Endothelial cell of umbilical vein (primary cell): ENCODE measurements around the gene SLIRP. TPM values are rescaled to one million over a fixed set of nuclear protein-coding genes. Genes with fewer than 3 reads are reported as not detected.

Experiments used
- BruUV-seq: library from RNA; stranded (reverse); fragments of 400-500 nt; replicated peaks from 2 replicates; lab custom pipeline; 2021; lab: Mats Ljungman, UMichigan
- CTCF ChIA-PET: fragments of 300-600, 350-600 bp; sonication (Branson Sonifier 250); formaldehyde crosslinking; loops from one replicate; lab custom pipeline; 2021; ENCODE audit warnings: antibody characterized with exemption, inconsistent platforms; lab: Charles Lee
- POLR2A ChIA-PET: fragments of 300-600, 350-600 bp; sonication (Branson Sonifier 250); formaldehyde crosslinking; loops from one replicate; lab custom pipeline; 2021; ENCODE audit warnings: antibody characterized with exemption, inconsistent platforms; lab: Charles Lee
- DNase-seq: peaks from one replicate; pipeline ENCODE4 v3.0.0-alpha.2; 2011; ENCODE audit warnings: low read depth, low spot score
- FAIRE-seq: peaks from 2 replicates; lab custom pipeline; 2011; peaks lifted over from hg19 to GRCh38; lab: Jason Lieb, UNC
- H2AFZ ChIP-seq: 2 replicates; pipeline ENCODE4 v1.6.0; 2012; ENCODE audit warnings: low read depth, low read length, control low read depth, inconsistent platforms
- H3K27ac ChIP-seq: 2 replicates; pipeline ENCODE4 v1.5.1; 2011; ENCODE audit warnings: low read depth, mild to moderate bottlenecking, control low read depth, low read length, moderate library complexity; ENCODE audit not compliant: insufficient read depth
- H3K27me3 ChIP-seq, 2 experiments: 2 replicates each; pipeline versions ENCODE4 v1.6.0 to v1.6.1; 2011; ENCODE audit warnings: low read length in 2 of 2, mixed read lengths in 1 of 2; ENCODE audit not compliant: control insufficient read depth in 2 of 2, insufficient read depth in 2 of 2
- H3K36me3 ChIP-seq, 2 experiments: 2 replicates in 1 of 2; 3 replicates in 1 of 2; pipeline ENCODE4 v1.5.1; 2011; ENCODE audit warnings: low read length in 2 of 2, mild to moderate bottlenecking in 1 of 2, moderate library complexity in 1 of 2; ENCODE audit not compliant: control insufficient read depth in 2 of 2, insufficient read depth in 2 of 2; ENCODE audit errors: extremely low read depth in 1 of 2
- H3K4me1 ChIP-seq: 3 replicates; pipeline ENCODE4 v1.5.1; 2011; ENCODE audit warnings: mild to moderate bottlenecking, low read length; ENCODE audit not compliant: control insufficient read depth, insufficient read depth; ENCODE audit errors: extremely low read depth
- H3K4me2 ChIP-seq: 2 replicates; pipeline ENCODE4 v1.6.1; 2011; ENCODE audit warnings: low read length, control low read depth, mixed read lengths; ENCODE audit not compliant: insufficient read depth
- H3K4me3 ChIP-seq, 3 experiments: fragments of 200-600 bp in 1 of 3; sonication (generic), shearing (Covaris generic) in 1 of 3; replicated peaks in 1 of 3; 2 replicates each; pipeline ENCODE4 v1.5.1; 2011 to 2016; ENCODE audit warnings: control low read depth in 3 of 3, low read length in 3 of 3, mild to moderate bottlenecking in 2 of 3, inconsistent platforms in 1 of 3, low read depth in 1 of 3, moderate library complexity in 1 of 3; ENCODE audit not compliant: insufficient read depth in 1 of 3
- H3K79me2 ChIP-seq: 2 replicates; pipeline ENCODE4 v1.6.0; 2012; ENCODE audit warnings: low read length, inconsistent platforms; ENCODE audit not compliant: control insufficient read depth, insufficient read depth
- H3K9ac ChIP-seq: replicated peaks from 2 replicates; pipeline ENCODE3; 2011; ENCODE audit warnings: low read length, control low read depth; ENCODE audit not compliant: insufficient read depth; ENCODE audit errors: extremely low read depth
- H3K9me1 ChIP-seq: replicated peaks from 3 replicates; pipeline ENCODE4 v1.6.0; 2011; ENCODE audit warnings: mild to moderate bottlenecking, low read length; ENCODE audit not compliant: control insufficient read depth, insufficient read depth; ENCODE audit errors: extremely low read depth
- H3K9me3 ChIP-seq: replicated peaks from 2 replicates; pipeline ENCODE4 v1.5.1; 2012; ENCODE audit warnings: low read length, inconsistent platforms; ENCODE audit not compliant: control insufficient read depth, insufficient read depth
- H4K20me1 ChIP-seq: replicated peaks from 2 replicates; pipeline ENCODE3; 2011; ENCODE audit warnings: mild to moderate bottlenecking, low read length; ENCODE audit not compliant: control insufficient read depth, insufficient read depth; ENCODE audit errors: extremely low read depth
- CTCF ChIP-seq, 2 donors: IDR thresholded peaks; 1 replicate in 1 of 2; 2 replicates in 1 of 2; pipeline ENCODE4 v1.5.1; 2011; ENCODE audit warnings: low read length in 2 of 2, mild to moderate bottlenecking in 2 of 2, moderate library complexity in 2 of 2, control low read depth in 1 of 2, inconsistent platforms in 1 of 2, low read depth in 1 of 2; ENCODE audit not compliant: insufficient read depth in 1 of 2; ENCODE audit errors: extremely low read depth in 1 of 2
- EZH2 ChIP-seq: IDR thresholded peaks from 2 replicates; pipeline ENCODE4 v1.6.1; 2012; ENCODE audit warnings: borderline replicate concordance, low read depth, mild to moderate bottlenecking, moderate library complexity, low read length, inconsistent platforms; ENCODE audit not compliant: severe bottlenecking
- FOS ChIP-seq: IDR thresholded peaks from 2 replicates; pipeline ENCODE4 v1.6.1; 2011; ENCODE audit warnings: mild to moderate bottlenecking, low read length, moderate library complexity, borderline replicate concordance; ENCODE audit not compliant: insufficient read depth
- JUN ChIP-seq: IDR thresholded peaks from 2 replicates; pipeline ENCODE4 v1.6.1; 2011; ENCODE audit warnings: borderline replicate concordance, low read depth; ENCODE audit not compliant: insufficient read length, insufficient read depth
- MAX ChIP-seq: IDR thresholded peaks from 2 replicates; pipeline ENCODE4 v1.6.1; 2011; ENCODE audit not compliant: insufficient read depth, insufficient read length
- MYC ChIP-seq: IDR thresholded peaks from one replicate; pipeline ENCODE4 v1.6.1; 2011; ENCODE audit warnings: mild to moderate bottlenecking, low read depth, low read length
- POLR2A ChIP-seq: IDR thresholded peaks from 2 replicates; pipeline ENCODE4 v1.6.1; 2012; ENCODE audit warnings: low read depth, mild to moderate bottlenecking, control low read depth, low read length
- POLR2AphosphoS5 ChIP-seq: IDR thresholded peaks from 2 replicates; pipeline ENCODE4 v1.6.1; 2012; ENCODE audit warnings: low read depth, mild to moderate bottlenecking, control low read depth, low read length, moderate library complexity; ENCODE audit not compliant: insufficient read depth
- dilution Hi-C: fragments of 300-500 bp; cut with MboI; formaldehyde crosslinking; loops from one replicate; pipeline ENCODE4 v1.15.0; 2019; ENCODE audit warnings: low sequenced_read_pairs; ENCODE audit not compliant: extremely low pct_ligation_motif_present
- intact Hi-C: fragments of 100-400 bp; cut with micrococcal nuclease; formaldehyde crosslinking; loops from one replicate; pipeline ENCODE4 v1.10.0; 2022
- polyA plus RNA-seq, 4 experiments: library from polyadenylated mRNA; depleted of rRNA in 3 of 4; stranded (reverse) in 3 of 4; unstranded in 1 of 4; fragments of >200 nt; gene quantifications; 2 replicates each; pipeline versions ENCODE4 v1.2.1 to v1.2.3, GENCODE V29; 2011 to 2012; ENCODE audit warnings: missing spikeins in 1 of 4
- total RNA-seq: library from RNA; stranded (reverse); gene quantifications from 2 replicates; pipeline ENCODE4 v1.2.3, GENCODE V29; 2021

The SLIRP gene
- total and polyA plus RNA-seq, 2 donors (not counting 3 experiments of a cell fraction or from before 2014, with no cell fraction given), result 144 to 160 TPM

DNA sequence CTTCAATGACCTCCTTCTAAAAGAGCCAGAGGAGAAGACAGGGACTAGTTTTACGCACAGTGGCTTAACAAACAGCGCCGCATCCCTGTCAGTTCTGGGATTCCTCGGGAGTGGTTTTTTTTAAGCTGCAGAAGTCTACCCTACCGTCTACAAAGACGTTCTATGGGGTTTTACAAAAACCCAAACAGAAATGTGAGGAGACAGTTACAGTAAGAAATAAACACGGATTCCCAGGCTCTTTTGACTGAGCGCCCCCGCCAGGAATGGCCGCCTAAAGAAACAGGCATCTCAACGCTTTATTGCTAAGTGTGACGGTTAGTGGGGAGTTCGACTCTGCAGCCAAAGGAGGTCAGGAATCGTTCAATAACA lies 564 bp upstream of the SLIRP start:
- ChIA-PET CTCF (interaction anchor here (1.2 to 1.9 kb wide), 3 partner anchors 52 to 248 kb away, joined by 3 to 13 read pairs (median 4); no protein-coding TSS in a partner anchor), POLR2A (no interaction called here)
- peak overlapping the region; percentile 44 to 98 (median 98) for H3K4me3 ChIP-seq
- H3K36me3 ChIP-seq, result peaks cover 13 to 16% of the 10 kb centered on the region in 2 experiments
- FAIRE-seq, result no peak
- no peaks in the 10 kb centered on the region for H3K9me1 ChIP-seq
- H3K4me1 ChIP-seq, result peaks cover 21% of the 10 kb centered on the region
- H3K9ac ChIP-seq, result peak overlapping the region; percentile 87
- TF ChIP-seq JUN (no peak), CTCF (IDR thresholded peaks at IDR 0.05; ENCODE audit: extremely low read depth in 1 of 2, insufficient read depth in 1 of 2, low read depth in 1 of 2, low read length in 2 of 2) (peak in 1 of 2 donors; percentile 23)
- H4K20me1 ChIP-seq, result no peaks in the 10 kb centered on the region
- peak; percentile 49 for DNase-seq
- dilution Hi-C loops (no loop called here), intact Hi-C loops (loop anchor here (1.0 to 10.0 kb wide), 2 partner anchors 52 to 153 kb away; no protein-coding TSS in a partner anchor)
- no peaks in the 10 kb centered on the region for H3K9me3 ChIP-seq
- peak overlapping the region; percentile 6 for H3K27ac ChIP-seq
- peak overlapping the region; percentile 56 for H2AFZ ChIP-seq
- BruUV-seq, result TSS peak; percentile 69
- H3K27me3 ChIP-seq, result no peaks in the 10 kb centered on the region
- peak overlapping the region; percentile 81 for H3K4me2 ChIP-seq
- peaks cover 57% of the 10 kb centered on the region for H3K79me2 ChIP-seq

GRCh38 chr14:77708749-77709148 lies 846 bp downstream of the SLIRP start:
- DNase-seq (no peak), FAIRE-seq (peak; percentile 15)
- intact Hi-C loops, result loop anchor here (1.0 to 10.0 kb wide), 4 partner anchors 52 to 388 kb away; partner anchors contain the start of genes AHSA1, POMT2 and SNW1
- H3K79me2 ChIP-seq, result peaks cover 60% of the 10 kb centered on the region
- ChIA-PET CTCF (no interaction called here), POLR2A (no interaction called here)
- H3K27me3 ChIP-seq, result no peaks in the 10 kb centered on the region
- TF ChIP-seq JUN (no peak), EZH2 (no peak), POLR2AphosphoS5 (no peak), MAX (no peak), CTCF (IDR thresholded peaks at IDR 0.05; ENCODE audit: extremely low read depth in 1 of 2, insufficient read depth in 1 of 2, low read depth in 1 of 2, low read length in 2 of 2) (no peak), FOS (no peak), MYC (no peak), POLR2A (no peak)
- BruUV-seq, result no TSS peak
- H4K20me1 ChIP-seq, result no peaks in the 10 kb centered on the region
- peak overlapping the region; percentile 87 for H3K9ac ChIP-seq
- peaks cover 21% of the 10 kb centered on the region for H3K4me1 ChIP-seq
- dilution Hi-C loops, result no loop called here
- H3K9me1 ChIP-seq, result no peaks in the 10 kb centered on the region
- no peaks in the 10 kb centered on the region for H3K9me3 ChIP-seq
- peak overlapping the region; percentile 19 for H3K27ac ChIP-seq
- H2AFZ ChIP-seq, result no peak overlapping the region
- H3K4me2 ChIP-seq, result peak overlapping the region; percentile 76
- H3K36me3 ChIP-seq, result peaks cover 14 to 19% of the 10 kb centered on the region in 2 experiments
- H3K4me3 ChIP-seq, result peak overlapping the region; percentile 44 to 98 (median 98)
